Non-pigmented ciliary epithelial cell (primary cell): ENCODE data around the gene SPATA4.

Source experiments
- DNase-seq: peaks from one replicate; pipeline ENCODE4 v3.0.0-alpha.2; 2010; ENCODE audit warnings: low read depth

The SPATA4 gene

DNA sequence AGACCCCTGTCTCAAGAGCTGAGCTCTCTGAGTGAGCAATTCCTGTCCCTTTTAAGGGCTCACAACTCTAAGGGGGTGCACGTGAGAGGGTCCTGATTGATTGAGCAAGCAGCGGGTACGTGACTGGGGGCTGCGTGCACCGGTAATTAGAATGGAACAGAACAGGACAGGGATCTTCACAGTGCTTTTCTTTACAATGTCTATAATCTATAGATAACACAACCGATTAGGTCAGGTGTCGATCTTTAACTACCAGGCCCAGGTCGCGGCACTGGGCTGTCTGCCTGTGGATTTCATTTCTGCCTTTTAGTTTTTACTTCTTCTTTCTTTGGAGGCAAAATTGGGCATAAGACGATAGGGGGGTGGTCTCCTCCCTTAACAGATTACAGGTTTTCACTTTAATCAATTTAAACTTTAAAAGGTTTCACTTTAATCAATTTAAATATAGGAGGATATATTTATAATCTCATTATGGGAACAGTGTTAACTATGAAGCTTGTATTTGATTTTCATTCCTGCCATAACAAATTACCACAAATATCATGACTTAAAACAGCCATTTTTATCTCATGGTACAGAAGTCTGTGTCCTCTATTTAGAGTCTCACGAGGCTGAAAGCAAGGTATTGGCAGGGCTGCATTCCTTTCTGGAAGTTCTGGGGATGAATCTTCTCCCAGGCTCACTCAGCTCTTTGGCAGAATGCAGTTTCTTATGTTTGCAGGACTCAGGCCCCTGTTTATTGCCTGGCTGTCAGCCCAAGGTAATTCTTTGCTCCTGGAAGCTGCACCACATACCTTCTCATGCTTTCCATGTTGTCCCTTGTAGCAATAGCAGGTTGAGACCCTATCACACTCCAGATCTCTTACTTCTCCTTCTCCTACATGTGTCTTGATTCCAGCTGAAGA lies 5.2 kb downstream of the SPATA4 start:
- no peak for DNase-seq

DNA sequence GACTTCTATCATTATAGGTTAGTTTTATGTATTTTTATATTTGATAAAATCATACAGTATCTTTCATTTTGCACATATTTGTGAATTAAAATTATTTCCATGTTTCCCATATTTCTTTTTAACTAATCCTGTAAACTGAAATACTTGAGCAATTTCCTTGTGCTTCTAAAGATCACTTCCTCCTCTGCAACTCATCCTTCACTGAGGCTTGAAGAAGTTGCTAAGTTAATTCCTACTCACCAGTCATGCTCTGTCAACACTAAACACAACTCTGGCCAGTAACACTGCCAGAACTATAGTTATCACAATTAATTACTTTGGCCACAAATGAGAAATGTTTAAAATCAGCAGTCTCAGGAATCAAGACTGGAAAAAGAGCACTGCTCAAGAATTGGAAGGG lies 6.7 kb downstream of the SPATA4 start:
- no peak for DNase-seq

DNA sequence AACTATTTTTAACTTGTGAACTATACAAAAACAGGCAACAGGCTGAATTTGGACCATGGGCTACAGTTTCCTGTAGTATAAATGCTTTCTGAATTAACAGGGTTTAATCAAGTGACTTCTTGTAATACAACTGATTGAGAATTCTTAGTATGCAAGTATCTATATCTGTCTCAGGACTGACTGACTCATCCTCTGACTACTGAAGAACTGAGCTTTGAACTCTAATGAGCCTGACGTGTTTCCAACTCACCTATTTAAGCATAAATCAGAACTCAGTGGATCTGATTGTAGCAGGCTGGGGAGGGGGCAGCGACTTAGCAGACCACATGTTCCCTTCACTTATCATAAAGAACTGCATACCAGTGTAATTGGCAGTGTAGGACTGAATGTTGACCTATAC lies 7.8 kb downstream of the SPATA4 start:
- no peak for DNase-seq

DNA sequence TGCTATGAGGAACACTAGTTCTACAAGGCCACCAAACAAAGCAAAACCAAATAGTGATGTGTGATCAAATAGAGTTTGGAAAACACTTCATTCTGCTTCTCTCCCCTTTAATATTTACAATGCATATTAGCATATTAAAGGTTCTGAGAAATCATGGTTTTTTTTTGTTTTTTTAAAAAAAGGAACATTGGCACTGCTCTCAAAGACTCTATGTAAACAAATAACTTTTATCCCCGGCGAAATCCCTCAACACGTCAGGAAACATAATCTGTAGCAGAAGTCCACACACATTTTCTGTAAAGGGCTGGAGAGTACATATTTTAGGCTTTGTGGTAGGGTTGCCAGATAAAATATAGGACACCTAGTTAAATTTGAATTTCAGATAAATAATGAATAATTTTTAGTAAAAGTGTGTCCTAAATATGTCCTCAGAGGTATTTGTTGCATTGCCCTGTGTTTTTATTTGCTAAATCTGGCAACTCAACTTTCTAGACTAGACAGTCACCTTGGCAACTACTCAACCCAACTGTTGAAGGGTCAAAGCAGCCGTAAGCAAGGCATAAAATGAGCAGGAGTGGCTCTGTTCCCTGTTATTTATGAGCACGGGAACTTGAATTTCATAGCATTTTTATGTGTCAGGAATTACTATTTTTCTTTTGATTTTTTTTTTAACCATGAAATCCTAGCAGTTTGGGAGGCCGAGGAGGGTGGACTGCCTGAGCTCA lies 8.6 kb downstream of the SPATA4 start:
- no peak for DNase-seq

DNA sequence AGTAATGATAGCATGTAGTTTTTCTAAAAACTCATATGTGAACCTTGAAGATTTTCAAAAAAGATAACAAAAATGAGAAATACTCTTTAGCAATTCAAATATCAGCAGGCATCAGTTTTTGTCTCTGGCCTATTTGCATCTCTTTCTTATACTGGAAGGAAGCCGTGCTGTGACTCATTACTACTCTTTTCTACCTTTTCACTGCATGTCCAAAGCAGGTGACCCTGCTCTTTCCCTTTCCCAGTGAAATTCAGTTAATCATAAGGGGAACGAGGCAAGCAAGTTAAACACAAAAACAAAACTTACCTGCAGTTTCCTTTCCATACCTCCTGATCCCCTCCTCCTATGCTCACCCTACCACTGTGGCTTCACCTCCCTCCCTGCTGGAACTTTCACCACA lies 9.3 kb downstream of the SPATA4 start:
- DNase-seq = no peak

DNA sequence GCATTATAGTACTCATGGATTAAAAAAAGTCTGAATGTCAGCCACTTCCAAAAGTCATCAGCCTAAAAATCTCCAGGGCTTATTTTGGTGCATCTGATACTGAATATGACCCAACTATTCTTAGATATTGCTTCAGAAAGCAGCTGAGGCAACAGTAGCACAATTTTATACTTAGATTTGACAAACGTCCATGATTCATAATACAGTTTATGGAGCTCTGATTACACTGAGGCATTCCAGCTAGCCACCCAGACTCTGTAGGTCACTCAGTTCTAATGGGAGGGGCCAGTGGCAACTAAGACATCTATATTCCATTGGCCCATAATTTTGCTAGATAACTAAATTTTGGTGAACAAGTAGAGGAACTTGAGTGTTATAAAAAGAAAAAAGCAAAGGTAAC lies 10.3 kb downstream of the SPATA4 start:
- no peak for DNase-seq

DNA sequence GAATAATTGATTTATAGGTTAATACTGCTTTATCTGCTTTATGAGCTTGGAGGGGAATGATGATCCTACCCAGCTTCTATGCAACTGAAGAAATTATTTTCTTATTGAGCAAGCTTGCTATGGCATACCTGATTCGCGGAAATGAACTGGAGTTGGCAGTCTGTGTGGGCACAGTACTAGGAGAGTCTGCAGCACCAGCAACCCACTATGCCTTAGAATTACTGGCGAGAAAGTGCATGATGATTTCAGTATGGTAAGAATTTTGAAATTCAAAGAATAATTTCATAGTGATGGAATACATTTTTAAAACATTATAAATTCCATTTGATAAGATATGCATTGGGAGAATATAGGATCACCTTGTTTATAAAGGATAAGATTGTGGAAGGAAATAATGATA lies 32.3 kb downstream of the SPATA4 start:
- DNase-seq = no peak

DNA sequence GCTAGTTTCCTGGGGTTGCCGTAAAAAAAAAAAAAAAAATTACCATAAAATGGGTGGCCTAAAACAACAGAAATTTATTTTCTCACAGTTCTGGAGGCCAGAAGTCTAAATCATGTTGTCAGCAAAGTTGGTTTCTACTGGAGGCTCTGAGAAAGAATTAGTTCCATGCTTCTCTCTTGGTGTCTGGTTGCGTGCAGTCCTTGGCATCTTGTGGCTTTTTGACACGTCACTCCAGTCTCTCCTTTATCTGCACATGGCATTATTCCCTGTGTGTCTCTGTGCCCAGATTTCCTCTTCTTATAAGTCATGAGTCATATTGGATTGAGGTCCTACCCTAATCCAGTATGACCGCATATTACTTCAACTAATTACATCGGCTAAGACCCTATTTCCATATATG lies 38.7 kb downstream of the SPATA4 start:
- DNase-seq = no peak

DNA sequence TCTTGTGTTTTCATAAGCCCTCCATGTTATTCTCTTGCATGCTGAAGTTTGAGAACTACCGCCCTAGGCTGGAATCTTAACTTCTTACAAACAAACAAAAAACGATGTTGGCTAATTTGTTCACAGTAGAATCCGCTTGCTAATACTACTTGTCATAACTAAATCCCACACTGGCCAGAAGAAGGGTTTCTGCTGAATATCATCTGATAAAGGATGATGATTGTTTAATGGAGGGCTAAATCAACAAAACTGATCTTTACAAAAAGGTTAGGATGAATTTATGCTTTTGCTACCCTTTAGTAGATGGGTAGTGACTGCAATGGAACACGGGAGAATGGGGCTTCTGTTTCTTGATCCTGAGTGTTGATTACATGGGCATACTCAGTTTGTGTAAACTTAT lies 42.3 kb downstream of the SPATA4 start:
- DNase-seq = no peak

DNA sequence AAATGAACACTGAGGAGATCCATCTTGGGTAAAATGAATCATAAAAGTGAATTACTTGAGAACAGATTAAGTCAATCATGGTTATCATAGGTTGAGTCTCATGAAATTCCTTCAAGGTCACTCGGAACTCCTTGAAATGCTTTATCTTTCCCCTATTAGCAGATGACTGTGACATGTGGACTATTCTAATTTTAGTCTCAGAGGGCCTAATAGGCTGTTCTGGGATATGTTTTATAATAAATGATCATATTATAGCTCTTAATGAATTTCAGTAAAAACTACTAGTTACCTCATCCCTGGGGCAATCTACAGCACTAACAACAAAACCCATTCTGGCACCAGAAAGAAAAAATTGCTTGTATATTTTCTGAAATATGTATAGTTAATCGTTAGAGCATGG lies 44.7 kb downstream of the SPATA4 start:
- no peak for DNase-seq

DNA sequence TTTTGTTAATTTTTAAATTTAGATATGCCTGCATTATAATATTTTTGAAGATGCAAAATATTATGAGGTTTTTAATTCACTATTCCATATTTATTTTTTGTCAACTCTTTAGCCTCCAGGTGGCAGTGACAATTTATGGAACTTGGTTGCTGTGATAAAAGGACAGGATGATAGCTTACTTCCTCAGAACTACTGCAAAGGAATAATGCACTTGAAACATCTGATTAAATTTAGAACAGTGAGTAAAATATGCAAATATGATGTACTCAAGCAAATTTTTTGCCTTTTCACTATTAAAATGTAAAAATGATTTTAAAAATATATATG lies 45.1 kb downstream of the SPATA4 start:
- no peak for DNase-seq

DNA sequence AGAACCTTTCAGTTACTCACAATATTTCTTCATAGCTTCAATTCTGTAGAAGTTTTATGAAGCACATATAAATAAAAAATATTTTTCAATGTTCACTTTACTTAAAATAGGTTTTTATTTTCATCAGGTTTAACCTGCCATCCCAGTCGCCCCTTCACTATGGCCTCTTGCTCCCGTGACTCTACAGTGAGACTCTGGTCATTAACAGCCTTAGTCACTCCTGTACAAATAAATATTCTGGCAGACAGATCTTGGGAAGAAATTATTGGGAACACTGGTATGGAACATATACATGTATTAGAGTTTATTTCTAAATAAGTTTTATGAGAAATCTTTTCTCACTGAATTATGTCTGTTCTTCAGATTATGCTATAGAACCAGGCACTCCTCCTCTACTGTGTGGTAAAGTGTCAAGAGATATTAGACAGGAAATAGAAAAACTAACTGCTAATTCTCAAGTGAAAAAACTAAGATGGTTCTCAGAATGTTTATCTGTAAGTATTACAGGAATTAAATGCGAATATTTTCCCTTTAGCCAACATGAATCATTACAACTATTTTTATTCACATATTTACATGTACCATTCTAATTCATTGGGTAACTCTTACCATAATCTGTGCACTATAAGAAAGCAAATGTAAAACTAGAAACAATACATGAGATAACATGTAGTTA lies 45.6 kb downstream of the SPATA4 start:
- no peak for DNase-seq

DNA sequence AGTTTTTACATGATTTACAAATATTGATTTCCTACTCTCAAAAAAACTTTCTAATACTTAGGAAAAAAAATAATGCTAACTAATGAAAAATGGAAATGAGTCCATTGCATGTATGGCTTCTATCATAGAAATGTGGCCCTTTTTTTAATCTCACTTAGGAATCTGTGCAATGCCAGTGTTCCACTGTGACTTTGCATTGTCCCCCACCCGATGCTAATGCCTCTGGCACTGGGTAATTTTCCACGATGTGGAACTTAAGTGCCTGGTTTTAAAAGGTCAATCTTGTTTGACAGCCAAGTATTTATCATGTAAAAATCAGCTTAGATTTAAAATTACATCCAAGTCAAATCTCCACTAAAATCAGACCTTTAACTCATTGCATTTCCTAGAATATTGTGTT lies 53.1 kb downstream of the SPATA4 start:
- DNase-seq = no peak

DNA sequence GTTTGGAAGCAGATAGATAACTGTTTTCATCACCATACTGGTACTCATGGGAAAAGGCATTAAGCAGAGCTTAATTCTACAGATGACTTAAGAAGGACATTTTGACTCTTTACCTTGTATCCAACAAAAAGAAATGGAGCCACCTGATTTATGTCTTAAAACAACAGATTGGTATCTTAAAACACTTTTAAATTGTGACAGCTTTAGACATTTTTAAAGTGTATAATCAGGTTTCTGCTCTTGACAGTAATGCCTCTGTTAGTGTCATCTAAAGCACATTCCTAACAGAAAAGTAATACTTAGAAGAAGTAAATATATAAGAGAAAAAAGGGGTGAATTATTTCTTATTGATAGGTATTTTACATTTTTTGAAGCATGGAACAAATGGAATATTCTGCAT lies 55.9 kb downstream of the SPATA4 start:
- no peak for DNase-seq

DNA sequence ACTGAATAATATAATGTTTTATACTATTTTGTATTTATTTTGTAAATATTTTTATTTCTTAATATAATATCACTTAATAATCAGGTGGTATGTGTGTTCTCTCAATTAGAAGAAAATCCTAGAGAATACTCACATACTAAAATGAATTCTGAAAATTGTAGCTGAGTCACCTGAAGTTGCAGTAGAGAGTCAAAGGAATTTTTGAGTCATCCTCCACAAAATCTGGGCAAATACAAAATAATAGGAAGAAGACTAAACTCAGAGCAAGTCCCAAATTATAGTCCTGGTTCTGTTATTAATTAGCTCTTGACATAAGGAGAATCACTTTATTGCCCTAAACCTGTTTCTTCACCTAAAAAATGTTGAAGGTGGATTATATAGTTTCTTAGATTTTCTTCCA lies 57.8 kb downstream of the SPATA4 start:
- DNase-seq = no peak

DNA sequence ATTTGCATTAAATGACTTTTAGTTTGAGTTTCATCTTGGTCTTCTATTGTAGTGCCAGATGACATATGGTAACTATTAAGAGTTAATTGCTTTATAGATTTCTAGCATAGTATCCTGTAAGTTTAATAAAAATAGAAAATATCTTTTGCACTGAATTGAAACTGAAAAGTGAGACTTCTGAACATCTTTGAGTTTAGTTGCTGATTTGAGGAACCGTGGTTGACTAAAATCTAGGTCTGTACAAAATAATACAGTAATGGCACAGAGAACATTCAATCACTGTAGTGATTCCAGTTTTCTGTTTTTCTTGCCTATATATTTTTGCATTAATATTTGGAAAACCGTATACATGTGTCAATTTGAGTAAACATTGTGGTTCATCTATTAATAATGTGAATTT lies 60.7 kb downstream of the SPATA4 start:
- DNase-seq = no peak
